Inflammatory macrophage (primary cell): ENCODE data around the gene POLL.

Experiments
- DNase-seq, 2 donors: peaks; one replicate each; pipeline ENCODE4 v3.0.0-alpha.2; 2020 to 2022

The POLL gene

GRCh38 chr10:101560298-101561067, 27.6 kb downstream of the POLL start:
- no peak for DNase-seq

DNA sequence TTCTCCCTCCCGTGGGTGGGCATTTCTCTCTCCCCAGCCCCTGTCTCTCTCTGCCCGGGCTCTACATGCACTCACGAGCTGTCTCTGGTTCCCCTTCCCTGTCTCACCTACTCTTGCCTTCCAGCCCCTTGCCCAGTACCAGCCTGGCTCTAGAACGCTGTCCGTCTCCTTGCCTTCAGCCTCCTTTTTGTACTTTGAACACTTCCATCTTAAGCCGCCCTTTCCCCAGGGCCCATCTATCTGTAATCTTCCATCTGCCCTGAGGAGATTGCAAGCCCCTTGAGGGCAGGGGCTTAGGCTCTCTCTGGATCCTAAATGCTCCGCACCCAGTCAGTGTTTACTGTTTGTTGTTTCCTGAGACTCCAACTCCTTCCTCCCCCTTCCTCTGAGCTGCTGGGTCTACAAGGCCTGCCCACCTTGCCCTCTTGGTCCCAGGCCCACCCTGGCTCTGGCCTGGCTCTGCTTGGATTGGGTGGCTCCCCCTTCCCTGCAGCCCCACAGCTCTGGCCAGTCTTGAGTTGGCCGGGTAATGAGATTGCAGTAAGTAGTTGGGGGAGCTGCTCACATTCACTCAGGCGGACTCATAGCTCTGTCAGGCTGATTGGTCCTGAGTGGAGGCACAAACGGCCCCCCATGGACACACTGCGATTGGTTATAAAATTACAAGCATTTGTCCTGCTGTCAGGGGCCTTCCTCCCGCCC, 28.3 kb downstream of the POLL start:
- no peak for DNase-seq

- no peak for DNase-seq
Measured at GRCh38 chr10:101558671-101559595, 29.1 kb downstream of the POLL start.

DNA sequence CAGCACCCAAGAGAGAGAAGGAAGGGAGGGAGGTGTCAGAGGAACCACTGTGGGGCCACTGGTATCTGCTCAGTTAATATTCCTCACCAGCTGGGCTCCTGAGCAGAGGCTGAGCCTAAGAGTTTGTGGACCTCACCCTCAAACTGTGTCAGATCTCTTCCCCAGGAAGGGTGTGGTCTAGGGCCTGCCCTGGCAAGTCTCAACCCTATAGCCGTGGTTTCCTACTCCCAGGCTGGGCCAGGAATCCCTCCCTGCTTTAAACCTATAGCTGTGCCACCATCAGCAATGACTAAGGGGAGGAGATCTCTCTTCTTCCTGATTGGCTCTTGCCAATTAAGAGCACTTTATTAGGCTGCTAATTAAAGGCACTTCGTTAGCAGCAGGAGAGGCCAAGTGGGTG, 29.9 kb downstream of the POLL start:
- no peak for DNase-seq

GRCh38 chr10:101557541-101557940, 30.5 kb downstream of the POLL start:
- DNase-seq: no peak

- DNase-seq: no peak
Measured at GRCh38 chr10:101552442-101552841, 35.6 kb downstream of the POLL start.

GRCh38 chr10:101550965-101551364, 37.1 kb downstream of the POLL start:
- no peak for DNase-seq

DNA sequence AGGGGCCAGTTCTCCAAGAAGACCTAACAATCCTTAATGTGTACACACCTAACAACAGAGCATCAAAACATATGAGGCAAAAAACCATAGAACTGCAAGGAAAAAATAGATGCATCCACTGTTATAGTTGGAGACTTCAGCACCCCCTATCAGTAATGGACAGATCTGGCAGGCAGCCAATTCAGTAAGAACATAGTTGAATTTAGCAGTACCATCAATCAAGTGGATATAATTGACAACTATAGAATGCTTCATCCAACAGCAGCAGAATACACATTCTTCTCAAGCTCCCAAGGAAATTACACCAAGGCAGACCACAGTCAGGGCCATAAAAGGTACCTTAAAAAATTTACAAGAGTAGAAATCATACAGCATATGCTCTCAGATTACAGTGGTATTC, 42.2 kb downstream of the POLL start:
- DNase-seq: no peak

- no peak for DNase-seq
Measured at GRCh38 chr10:101538446-101538845, 49.6 kb downstream of the POLL start.

GRCh38 chr10:101536800-101537199, 51.3 kb downstream of the POLL start:
- DNase-seq: peak; percentile 31 to 33

GRCh38 chr10:101535949-101536348, 52.1 kb downstream of the POLL start:
- no peak for DNase-seq

GRCh38 chr10:101529725-101530553, 58.1 kb downstream of the POLL start:
- DNase-seq: no peak

- no peak for DNase-seq
Measured at GRCh38 chr10:101529207-101529606, 58.9 kb downstream of the POLL start.
